HG03025 (cell line): ENCODE measurements around the gene KISS1R.
"Not testable (repeated sequence)": the region's sequence is repeated elsewhere in the genome, so short reads cannot be mapped to it uniquely, and the experiment has no call there.

ENCODE experiments used
- ATAC-seq: cut with Tn5 transposase; IDR thresholded peaks from one replicate; pipeline ENCODE4 v1.9.1; 2021; ENCODE audit warnings: mild to moderate bottlenecking, moderate library complexity; ENCODE audit not compliant: unreplicated experiment, low FRiP score

Gene KISS1R

DNA sequence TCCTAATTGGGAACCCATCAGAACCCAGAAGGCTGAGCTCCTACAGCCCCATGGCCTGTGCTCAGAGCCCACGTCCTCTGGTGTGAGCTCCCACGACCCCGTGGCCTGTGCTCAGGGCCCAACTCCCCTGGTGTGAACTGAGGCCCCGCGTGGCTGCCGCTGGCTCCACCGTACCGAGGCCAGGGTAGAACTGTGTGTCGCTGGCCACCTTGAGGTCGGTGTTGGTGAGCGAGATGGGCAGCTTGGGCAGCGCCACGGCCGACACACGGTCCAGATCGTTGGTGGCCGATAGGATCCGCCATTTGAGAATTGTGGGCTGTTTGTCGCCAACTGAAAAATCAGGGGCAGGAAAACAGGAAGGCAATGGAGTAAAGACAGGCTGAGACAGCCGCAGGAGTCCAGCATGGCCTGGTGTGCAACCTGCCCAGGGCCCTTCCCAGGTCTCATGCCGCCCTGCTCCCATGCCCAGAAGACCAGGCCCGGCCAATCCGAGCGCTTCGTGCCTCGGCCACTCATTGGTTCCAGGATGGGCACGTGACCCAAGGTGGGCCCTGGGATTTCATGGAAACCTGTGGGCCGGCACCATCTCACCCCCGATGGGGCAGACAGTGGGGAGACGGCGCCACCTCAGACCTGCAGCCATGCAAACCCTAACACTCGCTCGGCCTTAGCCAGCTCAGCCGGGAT lies 35.6 kb upstream of the KISS1R start:
- no peak for ATAC-seq

DNA sequence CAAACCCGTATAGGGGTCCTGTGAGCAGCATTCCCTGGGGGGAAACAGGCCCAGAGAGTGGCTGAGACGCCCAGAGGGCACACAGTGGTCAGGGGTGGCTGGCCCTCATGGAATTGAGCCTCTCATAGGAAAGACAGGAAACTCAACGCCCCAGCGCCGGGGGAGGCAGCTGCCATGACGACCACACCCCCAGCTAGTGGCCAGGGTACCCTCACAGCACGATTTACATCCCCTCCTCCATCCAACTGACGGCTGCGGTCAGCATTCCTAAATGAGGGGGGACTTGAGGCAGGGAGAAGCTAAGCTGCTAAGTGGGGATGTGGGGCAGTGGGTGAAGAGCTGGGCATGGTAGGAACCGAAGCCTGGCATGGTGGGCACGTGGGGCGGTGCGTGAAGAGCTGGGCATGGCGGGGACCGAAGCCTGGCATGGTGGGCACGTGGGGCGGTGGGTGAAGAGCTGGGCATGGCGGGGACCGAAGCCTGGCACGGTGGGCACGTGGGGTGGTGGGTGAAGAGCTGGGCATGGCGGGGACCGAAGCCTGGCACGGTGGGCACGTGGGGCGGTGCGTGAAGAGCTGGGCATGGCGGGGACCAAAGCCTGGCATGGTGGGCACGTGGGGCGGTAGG lies 34.1 kb upstream of the KISS1R start:
- no peak for ATAC-seq

DNA sequence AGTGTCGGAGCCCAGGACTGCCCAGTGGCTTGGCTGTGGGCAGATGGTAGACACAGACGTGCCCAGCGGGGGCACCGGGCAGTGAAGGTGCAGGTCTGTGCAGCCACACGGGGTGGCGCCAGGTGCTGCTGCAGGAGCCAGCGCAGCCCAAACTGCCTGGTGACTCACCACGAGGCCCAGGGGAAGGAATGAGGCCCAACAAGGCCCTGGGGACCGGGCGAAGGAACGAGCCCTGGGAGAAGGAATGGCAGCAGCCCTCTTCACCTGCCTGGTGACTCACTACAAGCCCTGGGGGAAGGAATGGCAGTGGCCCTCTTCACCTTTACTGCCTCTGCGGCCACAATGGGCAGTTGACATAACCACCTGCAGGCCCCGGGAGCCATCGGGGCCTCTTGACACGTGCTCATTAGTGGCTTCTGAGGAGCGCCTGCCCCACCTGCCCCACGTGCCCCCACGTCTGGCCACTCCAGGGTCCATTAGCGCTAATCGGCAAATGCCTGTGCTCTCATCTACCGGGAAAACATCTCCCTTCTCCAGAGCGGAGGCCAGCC lies 33.4 kb upstream of the KISS1R start:
- ATAC-seq, result no peak

DNA sequence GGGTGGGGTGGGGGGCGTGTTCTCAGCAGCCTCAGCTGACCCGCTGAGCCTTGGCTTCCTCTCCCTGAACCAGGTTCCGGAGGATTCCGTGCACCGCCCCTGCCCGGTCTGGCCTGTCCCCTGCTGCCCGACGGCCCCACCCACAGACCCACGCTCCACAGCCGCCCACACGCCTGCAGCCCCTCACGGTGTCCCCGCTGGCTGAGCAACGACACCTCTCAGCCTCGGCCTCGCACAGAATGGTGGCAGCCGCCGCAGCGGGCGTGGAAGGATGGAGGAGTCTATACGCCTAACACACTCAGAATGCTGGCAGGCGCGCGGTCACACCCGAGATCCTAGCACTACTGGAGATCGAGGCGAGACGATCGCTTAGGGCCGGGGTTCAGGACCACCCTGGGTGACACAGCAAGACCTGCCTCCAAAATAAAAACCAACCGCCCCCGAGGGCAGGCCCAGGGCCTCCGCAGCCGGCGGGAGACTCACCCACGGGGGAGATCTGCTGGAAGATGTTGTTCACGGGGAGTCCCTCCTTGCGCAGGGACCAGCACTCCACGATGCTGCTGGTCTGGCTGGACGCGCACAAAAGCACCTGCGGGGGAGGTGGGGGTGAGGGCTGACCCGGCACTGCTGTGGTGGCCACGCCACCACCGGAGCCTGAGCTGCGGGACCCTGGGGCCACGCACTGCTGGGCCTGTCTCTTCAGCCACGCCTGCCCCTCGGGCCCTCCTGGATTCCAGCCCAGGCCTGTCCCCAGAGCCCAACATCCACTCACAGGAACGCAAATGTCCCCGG lies 32.5 kb upstream of the KISS1R start:
- ATAC-seq, result no peak

DNA sequence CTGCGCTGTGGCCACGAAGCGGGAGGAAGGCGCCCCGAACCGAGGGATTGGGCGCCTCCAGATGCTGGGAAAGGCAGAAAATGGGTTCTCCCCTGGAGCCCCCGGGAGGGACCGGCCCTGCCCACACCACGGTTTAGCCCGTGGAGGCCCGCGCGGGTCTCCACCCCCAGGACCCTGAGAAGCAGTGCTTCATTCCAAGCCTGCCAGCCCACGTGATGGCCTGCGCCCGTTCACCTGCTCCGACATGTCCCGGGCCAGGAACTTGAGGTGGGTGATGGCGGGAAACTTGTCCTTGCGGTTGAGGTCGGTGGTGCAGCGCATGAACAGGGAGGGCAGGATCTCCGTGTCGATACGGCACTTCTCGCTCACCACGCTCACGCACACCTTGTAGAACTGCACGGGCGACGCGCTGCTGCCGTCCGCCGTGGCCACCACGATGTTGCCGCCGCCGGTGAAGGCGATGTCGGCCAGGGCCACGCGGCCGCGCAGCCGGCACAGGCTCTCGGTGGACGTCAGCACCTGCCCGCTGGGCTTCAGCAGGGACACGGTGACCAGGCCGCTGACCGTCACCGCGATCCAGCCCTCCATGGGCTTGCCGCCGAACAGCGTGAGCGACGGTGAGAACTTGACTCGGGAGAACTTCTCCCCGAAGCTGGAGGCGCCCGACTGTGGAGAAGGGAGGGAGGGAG lies 31.5 kb upstream of the KISS1R start:
- ATAC-seq, result no peak

DNA sequence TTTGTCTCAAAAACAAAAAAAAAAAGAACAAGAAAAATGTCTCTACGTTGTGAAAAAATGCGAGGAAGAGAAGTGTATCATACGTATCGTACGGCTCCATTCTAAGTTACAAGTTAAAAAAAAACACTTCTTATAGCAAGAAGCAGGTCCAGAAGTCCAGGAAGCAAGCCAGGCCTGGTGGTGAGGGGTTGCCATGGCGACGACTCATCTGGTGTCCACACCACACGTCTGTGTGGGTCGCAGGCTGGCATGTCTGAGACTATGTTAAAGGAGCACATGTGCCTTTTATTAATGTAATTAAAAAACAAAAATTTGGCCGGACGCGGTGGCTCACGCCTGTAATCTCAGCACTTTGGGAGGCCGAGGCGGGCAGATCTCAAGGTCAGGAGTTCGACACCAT lies 30.1 kb upstream of the KISS1R start:
- no peak for ATAC-seq

DNA sequence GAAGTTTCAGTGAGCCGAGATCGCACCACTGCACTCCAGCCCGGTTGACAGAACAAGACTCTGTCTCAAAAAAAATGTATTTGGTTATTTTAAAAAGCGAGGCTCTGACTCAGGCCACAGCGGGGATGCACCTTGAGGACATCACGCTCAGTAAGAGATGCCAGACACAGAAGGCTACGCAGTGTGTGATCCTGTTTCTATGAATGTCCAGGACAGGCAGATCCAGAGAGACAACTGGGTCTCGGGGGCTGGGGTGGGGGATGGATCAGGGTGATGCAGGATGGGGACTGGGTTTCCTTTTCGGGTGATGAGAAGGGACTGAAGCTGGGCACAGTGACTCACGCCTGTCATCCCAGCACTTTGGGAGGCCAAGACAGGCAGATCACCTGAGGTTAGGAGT lies 29.5 kb upstream of the KISS1R start:
- ATAC-seq, result no peak

DNA sequence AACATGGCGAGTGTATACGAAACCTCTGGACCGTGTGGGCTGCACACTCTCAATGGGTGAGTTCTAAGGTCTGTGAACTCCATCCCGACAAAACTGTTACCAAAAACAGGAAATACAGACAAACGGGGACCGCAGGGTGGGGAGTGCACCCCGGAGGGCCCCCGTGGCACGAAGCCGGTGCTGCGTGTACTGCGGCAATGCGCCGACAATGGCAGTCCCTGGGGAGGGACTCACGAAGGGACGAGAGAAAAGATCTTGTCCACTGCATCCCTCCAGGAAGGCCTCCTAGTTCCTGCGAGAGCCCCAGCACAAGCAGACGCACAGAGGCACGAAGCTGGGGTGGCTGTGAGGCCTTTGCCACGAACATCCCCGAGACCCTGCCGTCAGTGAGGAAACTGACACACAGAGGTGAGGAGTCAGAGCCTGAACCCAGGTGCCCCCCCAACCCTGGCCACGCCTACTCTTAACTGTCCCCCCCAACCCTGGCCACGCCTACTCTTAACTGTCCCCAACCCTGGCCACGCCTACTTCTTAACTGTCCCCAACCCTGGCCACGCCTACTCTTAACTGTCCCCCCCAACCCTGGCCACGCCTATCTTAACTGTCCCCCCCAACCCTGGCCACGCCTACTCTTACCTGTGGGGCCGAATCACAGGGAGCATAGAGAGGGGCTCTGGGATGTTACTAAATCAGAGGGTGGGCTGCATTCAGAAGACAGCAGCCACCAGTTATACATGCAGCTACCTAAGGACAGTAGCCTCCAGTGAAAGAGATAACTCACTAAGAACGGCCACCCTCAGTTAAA lies 28.4 kb upstream of the KISS1R start:
- ATAC-seq, result no peak

DNA sequence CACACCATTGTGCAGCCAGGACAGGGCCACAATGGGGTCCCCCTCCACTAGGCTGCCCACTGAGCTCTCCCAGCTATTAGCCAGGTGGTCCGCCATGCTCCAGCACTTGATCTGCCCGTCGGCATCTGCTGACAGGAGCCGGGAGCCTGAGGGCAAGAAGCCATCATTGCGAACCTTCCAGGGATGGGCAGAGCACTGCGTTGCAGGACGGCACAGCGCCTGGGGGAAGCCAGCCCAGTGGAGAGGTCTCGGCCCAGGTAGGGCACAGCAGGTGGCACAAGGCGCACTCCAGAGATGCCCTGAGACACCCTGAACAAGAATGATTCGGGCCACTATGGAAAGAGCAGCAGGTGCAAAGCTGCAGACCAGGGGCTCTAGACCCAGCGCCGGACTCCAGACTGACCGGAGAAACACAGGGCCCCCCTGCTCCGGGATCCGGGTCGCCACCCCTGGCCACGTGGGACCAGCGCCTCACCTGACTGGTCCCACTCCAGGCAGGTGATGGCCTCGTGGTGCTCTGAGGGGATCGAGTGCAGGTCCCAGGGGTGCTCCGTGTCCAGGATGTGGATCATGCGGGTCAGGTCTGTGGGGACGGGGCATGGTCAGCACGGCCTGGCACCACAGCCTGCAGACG lies 27.4 kb upstream of the KISS1R start:
- ATAC-seq, result no peak

DNA sequence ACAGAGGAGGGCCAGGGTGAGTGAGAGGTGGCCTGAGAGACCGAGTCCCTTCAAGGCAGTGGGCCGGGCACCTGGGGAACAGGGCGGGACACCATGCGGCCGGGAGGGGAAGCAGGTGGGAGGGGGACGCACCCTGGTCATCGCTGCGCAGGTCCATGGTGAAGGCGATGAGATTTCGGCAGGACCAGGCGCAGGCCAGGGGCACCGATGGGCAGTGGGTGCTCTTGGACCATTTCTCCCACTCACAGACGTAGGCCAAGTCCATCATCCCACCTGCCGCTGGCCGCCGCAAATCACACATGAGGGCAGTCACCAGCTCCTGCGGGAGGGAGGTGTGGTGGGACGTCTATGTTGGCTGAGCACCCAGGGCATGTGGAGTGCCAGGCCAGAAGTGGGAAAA lies 26.3 kb upstream of the KISS1R start:
- ATAC-seq, result no peak

DNA sequence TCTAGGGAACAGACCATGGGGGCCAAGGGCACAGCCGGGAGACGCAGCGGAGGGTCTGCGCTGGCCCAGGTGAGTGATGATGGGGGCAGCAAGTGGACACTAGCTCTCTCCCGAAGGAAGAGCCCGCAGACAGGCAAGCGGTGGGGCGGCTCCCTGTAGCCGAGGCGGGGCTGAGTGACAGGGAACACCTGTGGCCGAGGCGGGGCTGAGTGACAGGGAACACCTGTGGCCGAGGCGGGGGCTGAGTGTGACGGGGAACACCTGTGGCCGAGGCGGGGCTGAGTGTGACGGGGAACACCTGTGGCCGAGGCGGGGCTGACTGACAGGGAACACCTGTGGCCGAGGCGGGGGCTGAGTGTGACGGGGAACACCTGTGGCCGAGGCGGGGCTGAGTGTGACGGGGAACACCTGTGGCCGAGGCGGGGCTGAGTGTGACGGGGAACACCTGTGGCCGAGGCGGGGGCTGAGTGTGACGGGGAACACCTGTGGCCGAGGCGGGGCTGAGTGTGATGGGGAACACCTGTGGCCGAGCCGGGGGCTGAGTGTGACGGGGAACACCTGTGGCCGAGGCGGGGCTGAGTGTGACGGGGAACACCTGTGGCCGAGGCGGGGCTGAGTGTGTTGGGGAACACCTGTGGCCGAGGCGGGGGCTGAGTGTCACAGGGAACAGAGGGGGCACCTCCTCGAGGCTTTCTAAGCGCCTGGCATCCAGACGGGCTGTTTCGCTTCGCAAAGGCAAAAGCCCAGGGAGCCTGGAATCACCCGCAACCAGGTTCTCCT lies 25.5 kb upstream of the KISS1R start:
- not testable (repeated sequence) for ATAC-seq

DNA sequence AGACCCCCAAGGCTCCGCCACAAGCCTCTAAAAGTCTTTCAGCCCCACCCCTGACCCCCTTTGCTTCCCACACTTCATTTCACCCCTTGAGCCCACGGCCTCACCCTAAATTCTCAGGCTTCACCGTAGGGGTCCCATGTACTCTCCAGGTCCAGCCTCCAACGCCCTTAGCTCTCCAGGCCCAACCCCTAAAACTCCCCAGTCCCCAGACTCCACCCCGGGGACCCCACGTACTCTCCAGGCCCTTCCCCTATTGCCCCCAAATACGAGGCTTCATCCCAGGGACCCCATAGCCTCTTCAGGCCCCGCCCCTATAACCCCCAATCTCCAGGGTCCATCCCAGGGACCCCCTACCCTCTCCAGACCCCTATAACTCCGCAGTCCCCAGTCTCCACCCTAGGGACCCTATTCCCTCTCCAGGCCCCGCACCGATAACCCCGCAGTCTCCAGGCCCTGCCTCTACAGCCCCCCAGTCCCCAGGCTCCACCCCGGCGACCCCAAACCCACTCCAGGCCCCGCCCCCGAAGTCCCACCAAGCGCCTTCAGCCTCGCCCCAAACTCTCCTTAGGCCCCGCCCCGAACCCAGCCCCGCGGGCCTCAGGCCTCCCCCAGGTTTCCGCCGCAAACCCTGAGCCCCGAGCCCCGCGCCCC lies 24.8 kb upstream of the KISS1R start:
- ATAC-seq, result no peak

DNA sequence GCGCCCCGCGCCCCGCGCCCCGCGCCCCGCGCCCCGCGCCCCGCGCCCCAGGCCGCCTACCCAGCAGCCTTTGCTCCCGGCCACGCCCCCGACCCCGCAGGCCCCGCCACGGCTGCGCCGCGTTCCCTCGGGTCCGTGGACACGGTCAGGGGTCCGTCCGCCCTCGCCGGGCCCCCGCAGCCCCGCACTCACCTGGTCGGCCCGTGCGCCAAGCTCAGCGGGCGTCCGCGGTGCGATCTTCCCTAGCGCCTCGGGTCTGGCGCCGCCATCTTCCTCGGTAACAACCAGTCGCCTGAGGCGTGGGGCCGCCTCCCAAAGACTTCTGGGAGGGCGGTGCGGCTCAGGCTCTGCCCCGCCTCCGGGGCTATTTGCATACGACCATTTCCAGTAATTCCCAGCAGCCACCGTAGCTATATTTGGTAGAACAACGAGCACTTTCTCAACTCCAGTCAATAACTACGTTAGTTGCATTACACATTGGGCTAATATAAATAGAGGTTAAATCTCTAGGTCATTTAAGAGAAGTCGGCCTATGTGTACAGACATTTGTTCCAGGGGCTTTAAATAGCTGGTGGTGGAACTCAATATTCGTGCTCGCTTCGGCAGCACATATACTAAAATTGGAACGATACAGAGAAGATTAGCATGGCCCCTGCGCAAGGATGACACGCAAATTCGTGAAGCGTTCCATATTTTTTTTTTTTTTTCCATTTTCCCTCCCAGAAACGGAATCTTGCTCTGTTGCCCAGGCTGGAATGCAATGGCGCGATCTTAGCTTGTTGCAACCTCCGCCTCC lies 24.0 kb upstream of the KISS1R start, which contains the start of the genes MED16 and RNU6-9:
MED16 (minus strand) TSS at position 294 of the 796 bp plus-strand sequence. CDS start 2,056 bp downstream, outside the sequence.
RNU6-9 (plus strand) TSS at position 591 of the 796 bp plus-strand sequence.
- peak; percentile 70 for ATAC-seq

DNA sequence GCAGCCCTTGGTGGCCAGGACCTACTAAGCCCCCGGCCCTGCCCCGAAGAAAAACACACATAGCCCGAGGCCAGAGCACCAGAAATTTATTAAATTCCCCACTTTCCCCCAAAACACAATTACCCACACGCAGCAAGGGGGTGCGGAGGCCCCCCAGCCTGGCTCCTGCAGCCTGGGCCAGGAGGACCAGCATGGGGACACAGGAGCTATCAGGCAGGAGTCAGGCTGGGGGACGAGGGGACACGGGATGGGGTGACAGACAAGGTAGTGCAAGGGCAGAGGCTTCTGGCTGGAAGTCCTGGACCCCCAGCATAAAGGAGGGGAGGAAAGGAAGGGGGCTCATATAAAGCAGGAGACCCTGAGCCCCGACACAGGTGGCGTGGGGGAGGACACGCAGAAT lies 20.7 kb upstream of the KISS1R start:
- ATAC-seq, result no peak

DNA sequence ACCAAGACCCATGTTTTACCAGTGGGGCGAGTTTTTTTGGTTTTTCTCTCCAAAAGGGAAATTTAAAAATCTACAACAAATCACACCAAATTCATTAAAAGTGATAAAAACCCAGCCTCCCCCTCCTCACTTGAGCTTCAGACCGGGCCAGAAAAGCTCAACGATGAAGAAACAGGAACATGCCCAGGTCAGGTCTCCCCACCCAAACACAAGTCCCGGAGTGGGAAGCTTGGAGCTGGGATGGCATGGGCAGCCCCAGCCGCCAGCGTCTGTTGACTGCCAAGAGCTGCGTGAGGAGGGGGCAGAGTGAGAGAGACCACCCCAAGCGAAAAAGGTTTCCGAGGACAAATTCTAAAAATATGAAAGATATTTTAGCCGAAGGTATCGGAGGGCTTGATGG lies 20.1 kb upstream of the KISS1R start:
- no peak for ATAC-seq

DNA sequence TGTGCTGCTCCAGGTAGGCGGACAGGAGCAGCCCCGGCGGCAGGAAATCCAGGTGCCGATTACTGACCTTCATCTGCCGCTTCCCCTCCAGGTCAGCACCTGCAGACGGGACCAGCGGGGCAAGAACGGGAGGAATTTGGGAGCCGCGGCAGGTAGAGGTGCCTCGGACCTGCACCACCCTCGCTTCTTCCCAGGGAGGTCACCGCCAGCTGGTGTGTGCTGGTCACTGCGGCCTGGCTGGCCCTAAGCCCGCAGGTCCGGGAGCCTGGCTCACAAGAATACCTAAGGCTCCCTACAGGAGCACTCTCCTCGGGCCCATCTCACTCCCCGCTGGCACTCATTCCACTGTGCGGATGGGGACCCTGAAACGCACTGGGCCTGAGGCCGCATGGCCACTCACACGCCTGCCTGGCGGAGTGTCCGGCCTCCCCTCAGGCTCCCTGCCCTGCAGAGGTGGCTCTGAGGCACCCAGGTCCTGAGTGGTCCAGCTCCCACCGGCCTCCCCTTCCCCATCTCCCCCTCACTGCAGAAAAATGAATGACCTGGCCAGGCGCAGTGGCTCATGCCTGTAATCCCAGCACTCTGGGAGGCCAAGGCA lies 19.6 kb upstream of the KISS1R start:
- ATAC-seq, result no peak

DNA sequence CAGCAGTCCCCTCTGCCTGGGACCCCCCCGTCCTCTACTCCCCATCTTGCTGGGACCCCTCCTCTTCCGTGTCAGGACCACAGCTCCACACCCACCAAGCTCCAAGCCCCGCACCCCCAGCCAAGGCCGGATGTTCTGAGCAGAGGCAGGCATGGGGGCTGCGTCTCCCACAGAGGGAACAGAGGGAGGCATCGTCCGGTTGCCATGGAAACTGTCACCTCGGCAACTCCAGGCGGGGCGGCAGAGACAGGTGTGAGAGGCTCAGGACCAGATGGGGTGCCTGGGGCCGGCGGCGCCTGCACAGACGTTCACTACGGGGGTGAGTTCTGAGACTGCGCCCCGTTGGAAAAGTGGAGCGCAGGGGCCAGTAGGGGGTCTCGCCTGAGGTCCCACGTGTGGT lies 18.5 kb upstream of the KISS1R start:
- no peak for ATAC-seq
